Measurements from ENCODE around the gene IL4I1. TPM values are rescaled to one million over a fixed set of nuclear protein-coding genes. Genes with fewer than 3 reads are reported as not detected.

The IL4I1 gene
- total and polyA plus RNA-seq, 2 of the 8 experiments (the other 6 are each of a cell fraction or from before 2014, with no cell fraction given): 0.41 to 0.76 TPM

DNA sequence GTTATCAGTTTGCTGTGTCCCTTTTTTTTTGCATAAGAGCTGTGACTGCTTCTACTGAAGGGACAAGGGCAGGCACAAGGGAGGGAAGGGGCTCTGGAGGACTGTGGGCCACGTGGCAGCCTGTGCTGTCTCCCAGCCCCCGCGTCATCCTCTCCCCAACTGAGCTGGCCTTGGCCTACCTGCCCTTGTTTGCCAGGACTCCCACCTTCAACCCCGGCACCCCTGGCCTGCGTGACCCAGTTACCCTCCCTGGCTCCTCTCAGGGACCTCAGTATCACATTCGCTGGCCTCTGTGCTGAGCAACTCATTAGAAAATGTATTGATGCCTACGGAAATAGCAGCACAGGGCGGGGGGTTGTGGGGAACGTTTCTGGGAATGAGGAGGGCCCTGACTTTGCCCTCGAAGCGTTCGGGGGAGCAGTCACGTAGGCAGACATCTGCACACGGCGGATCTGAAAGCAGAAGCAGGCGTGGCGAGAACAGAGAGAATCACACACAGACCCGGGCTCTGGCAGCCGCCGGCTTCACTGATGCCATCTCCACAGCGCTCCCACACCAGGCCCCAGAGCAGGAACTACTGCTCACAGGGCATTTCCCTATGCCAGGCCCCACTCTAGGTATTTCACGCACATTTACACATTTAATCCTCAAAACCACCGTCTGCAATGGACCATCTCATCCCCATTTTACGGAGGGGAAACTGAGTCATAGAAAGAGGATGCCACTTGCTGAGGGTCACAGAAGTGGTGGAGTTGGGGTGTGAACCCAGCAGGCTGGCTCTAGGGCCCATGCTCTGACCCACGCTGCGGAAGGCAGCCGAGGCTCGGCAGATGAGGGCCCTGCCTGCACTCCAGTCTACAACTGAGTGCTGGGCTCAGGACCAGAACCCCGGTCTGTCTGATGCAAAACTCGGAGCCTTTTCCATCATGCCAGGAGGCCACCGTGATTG lies 26.6 kb upstream of the IL4I1 start:
- H3K27me3 ChIP-seq (replicated peaks in 1 of 4; ENCODE audit: control insufficient read depth in 3 of 4, extremely low read depth in 1 of 4, insufficient read depth in 3 of 4, low read length in 3 of 4): no peaks in the 10 kb centered on the region
- no peak overlapping the region for H2BK15ac ChIP-seq (ENCODE audit: low read length)
- peak overlapping the region; percentile 87; the same call in 1 of the 2 replicates for H2BK5ac ChIP-seq (ENCODE audit: low read depth, low read length)
- no peak overlapping the region for H3K4me2 ChIP-seq (ENCODE audit: insufficient read depth in 1 of 2, low read depth in 2 of 2, low read length in 2 of 2)
- peak overlapping the region; percentile 77; the same call in 1 of the 2 replicates for H2AK5ac ChIP-seq (ENCODE audit: low read depth, low read length)
- H3K4me1 ChIP-seq (replicated peaks in 1 of 4; ENCODE audit: control insufficient read depth in 3 of 4, insufficient read depth in 4 of 4, low read length in 3 of 4): peaks cover 0 to 19% (median 4%) of the 10 kb centered on the region in 4 experiments; a peak in 5 of 7 replicates
- H3K14ac ChIP-seq (ENCODE audit: insufficient read length): no peak overlapping the region
- H3K9ac ChIP-seq (replicated peaks in 1 of 4; ENCODE audit: extremely low read depth in 1 of 4, low read depth in 3 of 4, low read length in 3 of 4): no peak overlapping the region
- ChIA-PET CTCF (ENCODE audit: partially characterized antibody) (no interaction called here), POLR2A (ENCODE audit: partially characterized antibody) (interaction anchor here (0.6 to 15.1 kb wide), 8 partner anchors 10 to 175 kb away, joined by 3 to 373 read pairs (median 4); no protein-coding TSS in a partner anchor)
- H3K23me2 ChIP-seq (ENCODE audit: low read depth, low read length): peaks cover 2% of the 10 kb centered on the region; the same call in 1 of the 2 replicates
- no peak overlapping the region for H3K27ac ChIP-seq (ENCODE audit: low read depth, low read length)
- WGBS, 2 experiments (ENCODE audit: extremely low coverage in 1 of 2, insufficient coverage in 1 of 2, insufficient read length in 1 of 2, insufficient replicate concordance in 2 of 2, low coverage in 1 of 2, low lambda C conversion rate in 2 of 2, missing lambda C conversion rate in 1 of 2): 94% methylated on average over 31 of the region's 31 CpGs; no CpG with 5 or more reads in 1 of the 2 experiments
- TF ChIP-seq RBBP5 (IDR thresholded peaks at IDR 0.05; ENCODE audit: borderline replicate concordance, low read depth, low read length): no peak
- no peak for TF ChIP-seq HDAC2 (IDR thresholded peaks at IDR 0.05; ENCODE audit: borderline replicate concordance in 1 of 2, low read depth in 2 of 2, low read length in 2 of 2)
- TF ChIP-seq CTBP2 (IDR thresholded peaks at IDR 0.05; ENCODE audit: borderline replicate concordance, insufficient read depth, insufficient read length, low read length): no peak
- no peak for TF ChIP-seq MAFK (IDR thresholded peaks at IDR 0.05; ENCODE audit: low read depth, low read length)
- TF ChIP-seq POLR2A (IDR thresholded peaks at IDR 0.05; ENCODE audit: control extremely low read depth in 1 of 2, low read depth in 2 of 2, low read length in 2 of 2): peak in 1 of 2 experiments; percentile 16; a peak in 1 of 3 replicates
- peak; percentile 53; the same call in 1 of the 2 replicates for TF ChIP-seq POLR2AphosphoS5 (IDR thresholded peaks at IDR 0.05; ENCODE audit: low read depth, low read length)
- H4K5ac ChIP-seq (ENCODE audit: insufficient read length, low read depth, low read length): no peak overlapping the region
- no peak overlapping the region for H3K56ac ChIP-seq (replicated peaks; ENCODE audit: insufficient read length, low read depth, low read length)
- peak overlapping the region; percentile 35; the same call in 1 of the 2 replicates for H2BK12ac ChIP-seq (ENCODE audit: low read depth, low read length)
- H3K4ac ChIP-seq (replicated peaks; ENCODE audit: insufficient read length, low read depth, low read length): no peak overlapping the region
- H4K91ac ChIP-seq (replicated peaks; ENCODE audit: insufficient read length, low read length): no peak overlapping the region
- H2AFZ ChIP-seq (ENCODE audit: low read length): no peak overlapping the region
- peaks cover 46 to 54% of the 10 kb centered on the region in 2 experiments for H4K20me1 ChIP-seq (replicated peaks in 1 of 2; ENCODE audit: control insufficient read depth in 1 of 2, insufficient read depth in 2 of 2, low read length in 2 of 2)
- H3K36me3 ChIP-seq (ENCODE audit: control insufficient read depth in 2 of 4, insufficient read depth in 4 of 4, low read length in 3 of 4): peaks cover 19 to 50% (median 34%) of the 10 kb centered on the region in 4 experiments
- H3K23ac ChIP-seq (ENCODE audit: insufficient read length): no peak overlapping the region
- DNase-seq (ENCODE audit: low read depth in 1 of 2, low spot score in 2 of 2) (no peak), FAIRE-seq (no peak)
- H3K18ac ChIP-seq (ENCODE audit: extremely low read depth, low read length): no peak overlapping the region
- H3K79me2 ChIP-seq (ENCODE audit: control insufficient read depth in 1 of 2, insufficient read depth in 2 of 2, low read length in 2 of 2): peaks cover 20 to 94% of the 10 kb centered on the region in 2 experiments
- peak overlapping the region; percentile 71; the same call in 1 of the 2 replicates for H4K8ac ChIP-seq (ENCODE audit: extremely low read depth, insufficient read depth, low read length)
- no peak overlapping the region for H2BK120ac ChIP-seq (replicated peaks; ENCODE audit: low read depth, low read length)
- no peak overlapping the region for H3K4me3 ChIP-seq (ENCODE audit: extremely low read depth in 1 of 4, insufficient read depth in 2 of 4, low read depth in 3 of 4, low read length in 4 of 4)
- no peaks in the 10 kb centered on the region for H3K9me3 ChIP-seq (ENCODE audit: insufficient read depth in 2 of 2, low read depth in 1 of 2, low read length in 1 of 2)
- H2BK20ac ChIP-seq (ENCODE audit: low read length): no peak overlapping the region
- H3K79me1 ChIP-seq (ENCODE audit: low read depth, low read length): peaks cover 23% of the 10 kb centered on the region

Measured in H1 (cell line).